Subcutaneous adipose tissue (tissue), 4 donors: ENCODE results near the gene CCDC150. TPM values are rescaled to one million over a fixed set of nuclear protein-coding genes. Genes with fewer than 3 reads are reported as not detected.

ENCODE experiments used
- total RNA-seq, 4 donors: library from RNA; depleted of rRNA; stranded (reverse); fragments of >200 nt; gene quantifications; one replicate each; pipeline ENCODE4 v1.1.0, GENCODE V29; 2016
- TF ChIP-seq, protein P1 (sequence below): fragments of 450-650 bp; IDR thresholded peaks from one replicate; pipeline ENCODE4 v1.5.1; 2016; ENCODE audit warnings: low read depth, mild to moderate bottlenecking, control low read depth, antibody characterized with exemption, moderate library complexity

Gene CCDC150
- total RNA-seq, 4 donors from 2014 or later = 1.3 to 2.7 (median 2.5) TPM

GRCh38 chr2:196681510-196681909 is 42.0 kb downstream of the CCDC150 start:
- TF ChIP-seq, protein P1, sequence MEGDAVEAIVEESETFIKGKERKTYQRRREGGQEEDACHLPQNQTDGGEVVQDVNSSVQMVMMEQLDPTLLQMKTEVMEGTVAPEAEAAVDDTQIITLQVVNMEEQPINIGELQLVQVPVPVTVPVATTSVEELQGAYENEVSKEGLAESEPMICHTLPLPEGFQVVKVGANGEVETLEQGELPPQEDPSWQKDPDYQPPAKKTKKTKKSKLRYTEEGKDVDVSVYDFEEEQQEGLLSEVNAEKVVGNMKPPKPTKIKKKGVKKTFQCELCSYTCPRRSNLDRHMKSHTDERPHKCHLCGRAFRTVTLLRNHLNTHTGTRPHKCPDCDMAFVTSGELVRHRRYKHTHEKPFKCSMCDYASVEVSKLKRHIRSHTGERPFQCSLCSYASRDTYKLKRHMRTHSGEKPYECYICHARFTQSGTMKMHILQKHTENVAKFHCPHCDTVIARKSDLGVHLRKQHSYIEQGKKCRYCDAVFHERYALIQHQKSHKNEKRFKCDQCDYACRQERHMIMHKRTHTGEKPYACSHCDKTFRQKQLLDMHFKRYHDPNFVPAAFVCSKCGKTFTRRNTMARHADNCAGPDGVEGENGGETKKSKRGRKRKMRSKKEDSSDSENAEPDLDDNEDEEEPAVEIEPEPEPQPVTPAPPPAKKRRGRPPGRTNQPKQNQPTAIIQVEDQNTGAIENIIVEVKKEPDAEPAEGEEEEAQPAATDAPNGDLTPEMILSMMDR = no peak

DNA sequence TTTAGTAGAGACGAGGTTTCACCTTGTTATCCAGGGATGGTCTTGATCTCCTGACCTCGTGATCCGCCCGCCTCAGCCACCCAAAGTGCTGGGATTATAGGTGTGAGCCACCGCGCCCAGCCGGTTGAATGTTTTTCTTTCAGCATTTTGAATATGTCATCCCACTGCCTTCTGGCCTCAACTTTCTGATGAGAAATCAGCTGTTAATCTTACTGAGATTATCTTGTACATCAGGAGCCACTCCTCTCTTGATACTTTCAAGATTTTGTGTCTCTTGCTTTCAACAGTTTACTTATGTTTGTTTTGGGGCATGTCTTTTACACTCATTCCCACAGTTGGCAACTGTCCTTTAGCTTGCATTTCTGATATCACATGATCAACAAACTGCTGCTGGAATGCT is 46.3 kb downstream of the CCDC150 start:
- TF ChIP-seq, protein P1 = no peak

- TF ChIP-seq, protein P1 = no peak
Measured at GRCh38 chr2:196696423-196697079, 57.0 kb downstream of the CCDC150 start.

GRCh38 chr2:196697825-196698224 is 58.3 kb downstream of the CCDC150 start:
- TF ChIP-seq, protein P1 = no peak

DNA sequence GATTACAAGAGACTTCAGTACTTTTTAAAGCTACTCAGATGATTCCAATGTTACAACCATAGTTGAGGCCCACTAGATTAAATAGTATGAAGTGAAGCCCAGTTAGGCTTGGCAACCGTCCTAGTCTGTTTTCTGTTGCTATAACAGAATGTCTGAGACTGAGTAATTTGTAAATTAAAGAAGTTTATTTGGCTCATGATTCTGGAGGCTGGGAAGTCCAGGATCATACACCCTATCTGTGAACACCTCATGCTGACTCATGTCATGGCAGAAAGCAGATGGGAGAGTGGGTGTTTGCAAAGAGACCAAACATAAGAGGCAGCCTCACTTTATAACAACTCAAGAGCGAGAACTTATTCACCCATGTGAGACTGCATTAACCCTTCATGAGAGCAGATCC is 63.1 kb downstream of the CCDC150 start:
- TF ChIP-seq, protein P1 = no peak

DNA sequence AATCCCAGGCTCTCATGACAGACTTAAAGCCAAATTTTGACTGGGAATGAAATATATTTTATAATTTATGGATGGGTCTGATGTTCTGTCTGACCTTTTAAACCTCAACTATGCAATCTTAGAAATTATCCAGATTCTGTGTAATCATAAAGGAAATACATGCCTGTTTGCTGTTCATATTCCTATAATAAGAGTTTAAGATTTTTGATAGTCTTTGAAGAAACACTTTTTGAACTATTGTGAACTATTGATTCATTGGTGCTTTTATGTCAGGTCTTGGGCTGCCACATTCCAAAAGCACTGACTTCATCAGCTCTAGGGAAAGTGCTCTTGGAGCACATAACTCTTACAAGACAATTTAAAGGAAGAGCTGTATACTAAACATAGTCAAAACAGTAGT is 64.2 kb downstream of the CCDC150 start:
- TF ChIP-seq, protein P1 = no peak

DNA sequence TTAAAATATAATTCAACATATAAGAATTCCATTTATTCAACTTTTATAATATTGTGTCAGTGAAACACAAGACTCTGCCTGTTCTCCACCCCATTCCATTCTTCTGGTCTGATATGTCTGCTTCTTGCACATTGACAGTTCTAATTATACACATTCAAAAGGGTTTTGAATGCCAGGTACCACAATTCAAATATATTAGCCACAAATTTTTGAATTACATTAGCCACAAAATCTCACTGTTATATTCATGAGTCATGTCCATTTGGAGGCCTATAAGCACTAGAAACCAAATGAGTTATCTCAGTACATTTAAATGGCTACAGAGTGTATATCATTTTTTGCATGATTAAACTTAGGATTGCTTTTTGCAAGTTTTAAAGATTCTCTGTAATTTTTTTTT is 72.1 kb downstream of the CCDC150 start:
- TF ChIP-seq, protein P1 = no peak
